GM12878 (cell line): ENCODE results near the gene CACNG1. TPM values are rescaled to one million over a fixed set of nuclear protein-coding genes. Genes with fewer than 3 reads are reported as not detected.

Experiments used
- ATAC-seq: fragments of 200-7000 bp; cut with Tn5 transposase; 3 replicates; pipeline ENCODE4 v1.9.1; 2020; ENCODE audit warnings: mild to moderate bottlenecking, moderate library complexity
- BruUV-seq: library from RNA; stranded (reverse); fragments of 400-500 nt; replicated peaks from 2 replicates; lab custom pipeline; 2021; lab: Mats Ljungman, UMichigan
- CTCF ChIA-PET: fragments of 300-600 bp; sonication (Branson Sonifier 250); formaldehyde crosslinking; extraction: SDS; loops from one replicate; lab custom pipeline; 2021; ENCODE audit warnings: inconsistent platforms; lab: Yijun Ruan, JAX
- POLR2A ChIA-PET: fragments of 350-600 bp; formaldehyde crosslinking; extraction: SDS; loops from one replicate; lab custom pipeline; 2021; ENCODE audit warnings: inconsistent platforms; lab: Charles Lee
- RAD21 ChIA-PET: fragments of 300-600 bp; sonication (Branson Sonifier 250); formaldehyde crosslinking; loops from one replicate; lab custom pipeline; 2023; ENCODE audit warnings: antibody characterized with exemption; ENCODE audit not compliant: unreplicated experiment; lab: Charles Lee
- SMC1A ChIA-PET: fragments of 300-600 bp; sonication (Branson Sonifier 250); formaldehyde crosslinking; loops from one replicate; lab custom pipeline; 2023; ENCODE audit not compliant: unreplicated experiment, uncharacterized antibody; lab: Charles Lee
- DNase-seq: peaks from one replicate; pipeline ENCODE4 v3.0.0-alpha.2; 2011; ENCODE audit warnings: low read depth, low spot score
- FAIRE-seq: peaks from 3 replicates; lab custom pipeline; 2011; peaks lifted over from hg19 to GRCh38; lab: Jason Lieb, UNC
- H2AFZ ChIP-seq: 2 replicates; pipeline ENCODE4 v1.6.0; 2011; ENCODE audit warnings: low read depth, low read length, control low read depth; ENCODE audit not compliant: control insufficient read depth
- H3K27ac ChIP-seq: 2 replicates; pipeline ENCODE4 v1.5.1; 2011; ENCODE audit warnings: control low read depth; ENCODE audit not compliant: control insufficient read depth, insufficient read depth
- H3K27me3 ChIP-seq, 2 experiments: replicated peaks in 1 of 2; 2 replicates each; pipeline versions ENCODE4 v1.6.0 to v1.6.1; 2011; ENCODE audit warnings: low read length in 1 of 2; ENCODE audit not compliant: control insufficient read depth in 2 of 2, insufficient read depth in 2 of 2
- H3K36me3 ChIP-seq, 2 experiments: 2 replicates each; pipeline ENCODE4 v1.5.1; 2011; ENCODE audit warnings: low read length in 1 of 2; ENCODE audit not compliant: control insufficient read depth in 2 of 2, insufficient read depth in 2 of 2
- H3K4me1 ChIP-seq: 2 replicates; pipeline ENCODE4 v1.6.1; 2011; ENCODE audit warnings: mild to moderate bottlenecking, low read length, moderate library complexity, mixed read lengths; ENCODE audit not compliant: control insufficient read depth, insufficient read depth
- H3K4me2 ChIP-seq: 2 replicates; pipeline ENCODE4 v1.6.0; 2011; ENCODE audit warnings: control low read depth; ENCODE audit not compliant: control insufficient read depth, insufficient read depth
- H3K4me3 ChIP-seq: fragments of 200-600 bp; sonication (generic); 2 replicates; pipeline ENCODE4 v1.5.1; 2016
- H3K79me2 ChIP-seq: 2 replicates; pipeline ENCODE4 v1.6.0; 2011; ENCODE audit warnings: low read length; ENCODE audit not compliant: control insufficient read depth, insufficient read depth
- H3K9ac ChIP-seq: 2 replicates; pipeline ENCODE4 v1.8.0; 2011; ENCODE audit warnings: low read length, control low read depth, mixed read lengths; ENCODE audit not compliant: control insufficient read depth, insufficient read depth
- H3K9me3 ChIP-seq: replicated peaks from 3 replicates; pipeline ENCODE4 v1.5.1; 2011; ENCODE audit warnings: mild to moderate bottlenecking, low read length; ENCODE audit not compliant: control insufficient read depth, insufficient read depth
- H4K20me1 ChIP-seq: 2 replicates; pipeline ENCODE4 v1.6.0; 2011; ENCODE audit not compliant: control insufficient read depth, insufficient read depth
- CBX5 ChIP-seq: sonication (generic); IDR thresholded peaks from 2 replicates; pipeline ENCODE4 v1.6.1; 2016; ENCODE audit warnings: low read depth, moderate library complexity, mild to moderate bottlenecking, inconsistent platforms
- HCFC1 ChIP-seq: fragments of 150-350 bp; IDR thresholded peaks from 2 replicates; pipeline ENCODE4 v1.6.1; 2014; ENCODE audit warnings: low read length
- KLF5 ChIP-seq: fragments of 450-650 bp; IDR thresholded peaks from 2 replicates; pipeline ENCODE4 v1.6.1; 2014; ENCODE audit warnings: mild to moderate bottlenecking; ENCODE audit not compliant: partially characterized antibody
- LARP7 ChIP-seq: fragments of 450-650 bp; IDR thresholded peaks from 2 replicates; pipeline ENCODE4 v1.6.1; 2017; ENCODE audit warnings: mild to moderate bottlenecking
- MTA3 ChIP-seq: IDR thresholded peaks from 2 replicates; pipeline ENCODE4 v1.6.1; 2012; ENCODE audit warnings: low read length, inconsistent platforms, borderline replicate concordance
- NRF1 ChIP-seq: conservative IDR thresholded peaks from 2 replicates; pipeline ENCODE4 v1.6.1; 2011; ENCODE audit warnings: mild to moderate bottlenecking, low read depth, low read length, improper control_type of control experiment
- POLR2AphosphoS2 ChIP-seq: IDR thresholded peaks from 2 replicates; pipeline ENCODE4 v1.6.1; 2011; ENCODE audit warnings: low read depth, mild to moderate bottlenecking, low read length, improper control_type of control experiment, moderate library complexity
- RBBP5 ChIP-seq: fragments of 200-600 bp; sonication (generic); conservative IDR thresholded peaks from 2 replicates; pipeline ENCODE4 v1.6.1; 2016
- SUPT20H ChIP-seq: IDR thresholded peaks from 2 replicates; pipeline ENCODE4 v1.6.1; 2011; ENCODE audit warnings: low read depth, mild to moderate bottlenecking, low read length, moderate library complexity, borderline replicate concordance; ENCODE audit not compliant: control insufficient read depth
- TCF7 ChIP-seq: IDR thresholded peaks from 2 replicates; pipeline ENCODE4 v1.6.1; 2014; ENCODE audit warnings: antibody characterized with exemption, borderline replicate concordance
- WRNIP1 ChIP-seq: IDR thresholded peaks from 2 replicates; pipeline ENCODE4 v1.6.1; 2011; ENCODE audit warnings: low read depth, low read length, improper control_type of control experiment, borderline replicate concordance
- WGBS: methylation state at CpG from one replicate; pipeline ENCODE4 v1.1.6; 2016; ENCODE audit warnings: low lambda C conversion rate; ENCODE audit not compliant: insufficient replicate concordance, insufficient coverage; ENCODE audit errors: missing lambda C conversion rate; 5-methylcytosine and 5-hydroxymethylcytosine counted together
- in situ Hi-C: fragments of 300-500 bp; cut with MboI; formaldehyde crosslinking; loops from 9 replicates; pipeline ENCODE4 v1.14.3; 2018; ENCODE audit warnings: mixed read lengths
- intact Hi-C: fragments of 100-400 bp; cut with micrococcal nuclease; formaldehyde crosslinking; loops from one replicate; pipeline ENCODE4 v1.14.2; 2022; ENCODE audit not compliant: unreplicated experiment
- polyA plus RNA-seq, 11 experiments: library from polyadenylated mRNA; depleted of rRNA in 4 of 11; unstranded in 6 of 11; stranded (reverse) in 5 of 11; fragments of >200 nt; fragmentation: Nextera tagmentation in 4 of 11; fragmentation: Illumina TruSeq in 1 of 11; extraction: Ambion mirVana in 4 of 11; extraction: Trizol in 1 of 11; gene quantifications; 1 replicate in 1 of 11; 2 replicates in 10 of 11; pipeline versions ENCODE4 v1.2.1 to v1.2.3, GENCODE V29; 2011 to 2016; ENCODE audit warnings: inconsistent platforms in 2 of 11, missing spikeins in 2 of 11, low read depth in 1 of 11
- total RNA-seq, 4 experiments: library from RNA; depleted of rRNA in 3 of 4; stranded (reverse); fragments of >200 nt in 3 of 4; fragmentation: Illumina TruSeq in 1 of 4; extraction: Trizol in 1 of 4; gene quantifications; 2 replicates each; pipeline versions ENCODE4 v1.2.1 to v1.2.3, GENCODE V29; 2013 to 2021
- TF ChIP-seq, protein P1 (sequence below): fragments of 450-650 bp; formaldehyde crosslinking; IDR thresholded peaks from 2 replicates; pipeline ENCODE4 v1.5.0; 2022; ENCODE audit warnings: mild to moderate bottlenecking, missing genetic modification characterization
- TF ChIP-seq, protein P2 (sequence below): IDR thresholded peaks from 2 replicates; pipeline ENCODE4 v1.6.1; 2012; ENCODE audit warnings: low read depth, low read length, improper control_type of control experiment

The CACNG1 gene
- total and polyA plus RNA-seq, 10 of the 15 experiments (the other 5 are each of a cell fraction or from before 2014, with no cell fraction given): not detected

GRCh38 chr17:67020293-67020766 is 24.0 kb upstream of the CACNG1 start (continued):
- TF ChIP-seq, protein P1, sequence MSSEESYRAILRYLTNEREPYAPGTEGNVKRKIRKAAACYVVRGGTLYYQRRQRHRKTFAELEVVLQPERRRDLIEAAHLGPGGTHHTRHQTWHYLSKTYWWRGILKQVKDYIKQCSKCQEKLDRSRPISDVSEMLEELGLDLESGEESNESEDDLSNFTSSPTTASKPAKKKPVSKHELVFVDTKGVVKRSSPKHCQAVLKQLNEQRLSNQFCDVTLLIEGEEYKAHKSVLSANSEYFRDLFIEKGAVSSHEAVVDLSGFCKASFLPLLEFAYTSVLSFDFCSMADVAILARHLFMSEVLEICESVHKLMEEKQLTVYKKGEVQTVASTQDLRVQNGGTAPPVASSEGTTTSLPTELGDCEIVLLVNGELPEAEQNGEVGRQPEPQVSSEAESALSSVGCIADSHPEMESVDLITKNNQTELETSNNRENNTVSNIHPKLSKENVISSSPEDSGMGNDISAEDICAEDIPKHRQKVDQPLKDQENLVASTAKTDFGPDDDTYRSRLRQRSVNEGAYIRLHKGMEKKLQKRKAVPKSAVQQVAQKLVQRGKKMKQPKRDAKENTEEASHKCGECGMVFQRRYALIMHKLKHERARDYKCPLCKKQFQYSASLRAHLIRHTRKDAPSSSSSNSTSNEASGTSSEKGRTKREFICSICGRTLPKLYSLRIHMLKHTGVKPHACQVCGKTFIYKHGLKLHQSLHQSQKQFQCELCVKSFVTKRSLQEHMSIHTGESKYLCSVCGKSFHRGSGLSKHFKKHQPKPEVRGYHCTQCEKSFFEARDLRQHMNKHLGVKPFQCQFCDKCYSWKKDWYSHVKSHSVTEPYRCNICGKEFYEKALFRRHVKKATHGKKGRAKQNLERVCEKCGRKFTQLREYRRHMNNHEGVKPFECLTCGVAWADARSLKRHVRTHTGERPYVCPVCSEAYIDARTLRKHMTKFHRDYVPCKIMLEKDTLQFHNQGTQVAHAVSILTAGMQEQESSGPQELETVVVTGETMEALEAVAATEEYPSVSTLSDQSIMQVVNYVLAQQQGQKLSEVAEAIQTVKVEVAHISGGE (CRISPR knock-in tag): no peak
- TF ChIP-seq RBBP5: no peak

DNA sequence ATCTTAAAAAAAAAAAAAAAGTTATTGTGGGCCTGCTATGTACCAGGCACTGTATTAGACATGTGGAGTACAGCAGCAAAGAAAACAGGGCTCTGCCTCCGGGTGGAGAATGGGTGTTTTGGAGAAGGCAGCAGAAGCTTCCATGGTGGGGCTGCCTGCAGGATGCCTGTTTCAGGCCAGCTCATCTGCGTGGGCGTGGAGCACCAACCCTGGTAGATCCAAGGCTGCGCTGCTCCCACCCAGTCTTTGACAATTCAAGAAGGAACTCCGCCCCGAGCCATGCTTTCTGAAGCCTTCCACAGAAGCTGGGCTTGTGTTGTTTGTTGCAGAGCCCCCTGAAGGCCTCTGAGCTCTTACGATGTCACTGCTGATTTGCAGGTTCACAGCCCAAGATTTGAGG is 23.2 kb upstream of the CACNG1 start:
- no peaks in the 10 kb centered on the region for H3K4me1 ChIP-seq
- no peak overlapping the region for H3K4me2 ChIP-seq
- in situ Hi-C loops (no loop called here), intact Hi-C loops (no loop called here)
- no peak for FAIRE-seq
- H4K20me1 ChIP-seq: no peaks in the 10 kb centered on the region
- no peak overlapping the region for H3K27ac ChIP-seq
- CTCF ChIA-PET: no interaction called here
- H3K36me3 ChIP-seq: no peaks in the 10 kb centered on the region
- H3K79me2 ChIP-seq: no peaks in the 10 kb centered on the region
- BruUV-seq: no TSS peak
- WGBS: 38% methylated on average over 6 of the region's 7 CpGs
- no peak for ATAC-seq
- H2AFZ ChIP-seq: no peak overlapping the region
- no peak overlapping the region for H3K4me3 ChIP-seq
- H3K9me3 ChIP-seq: no peaks in the 10 kb centered on the region
- SMC1A ChIA-PET: no interaction called here
- RAD21 ChIA-PET: interaction anchor here (1.6 kb wide), 1 partner anchor 60 kb away, joined by 4 read pairs; no protein-coding TSS in a partner anchor
- H3K27me3 ChIP-seq: no peaks in the 10 kb centered on the region
- POLR2A ChIA-PET: no interaction called here
- TF ChIP-seq KLF5 (no peak), WRNIP1 (no peak), TCF7 (no peak), LARP7 (no peak), NRF1 (no peak), POLR2AphosphoS2 (no peak), HCFC1 (no peak), MTA3 (no peak), CBX5 (no peak), SUPT20H (no peak)
- TF ChIP-seq, protein P2, sequence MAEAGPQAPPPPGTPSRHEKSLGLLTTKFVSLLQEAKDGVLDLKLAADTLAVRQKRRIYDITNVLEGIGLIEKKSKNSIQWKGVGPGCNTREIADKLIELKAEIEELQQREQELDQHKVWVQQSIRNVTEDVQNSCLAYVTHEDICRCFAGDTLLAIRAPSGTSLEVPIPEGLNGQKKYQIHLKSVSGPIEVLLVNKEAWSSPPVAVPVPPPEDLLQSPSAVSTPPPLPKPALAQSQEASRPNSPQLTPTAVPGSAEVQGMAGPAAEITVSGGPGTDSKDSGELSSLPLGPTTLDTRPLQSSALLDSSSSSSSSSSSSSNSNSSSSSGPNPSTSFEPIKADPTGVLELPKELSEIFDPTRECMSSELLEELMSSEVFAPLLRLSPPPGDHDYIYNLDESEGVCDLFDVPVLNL: no peak
- DNase-seq: no peak
- no peak overlapping the region for H3K9ac ChIP-seq
